ENCODE measurements around the gene LRRC73.

LRRC73 gene

DNA sequence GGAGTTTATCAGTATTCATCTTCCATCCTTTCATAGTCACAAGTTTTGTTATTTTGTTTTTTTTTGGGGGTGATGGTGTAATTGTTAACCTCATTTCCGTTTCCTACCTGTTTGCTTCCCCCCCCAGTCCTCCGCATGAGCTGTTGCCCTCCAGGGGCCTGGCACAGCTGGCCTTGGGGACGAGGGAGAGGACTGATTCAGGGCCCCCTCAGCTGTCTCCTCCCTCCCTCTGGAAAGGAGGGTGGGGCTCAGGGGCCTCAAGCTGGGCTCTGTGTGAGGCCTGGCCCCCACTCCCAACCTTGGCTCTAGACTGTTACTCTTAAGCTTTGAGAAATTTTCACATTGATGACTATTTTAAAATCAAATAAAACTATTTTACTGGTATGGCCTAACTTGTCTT lies 4.0 kb downstream of the LRRC73 start:
- CTCF ChIA-PET, result interaction anchor here (0.5 to 3.7 kb wide), 17 partner anchors 10 to 918 kb away, joined by 3 to 39 read pairs (median 5); partner anchors contain the start of gene DNPH1
- DNase-seq (ENCODE audit: low spot score), result no peak
- POLR2A ChIA-PET (ENCODE audit: low non-redundant PET), result no interaction called here
- H3K27ac ChIP-seq, result peak overlapping the region; percentile 36
- TF ChIP-seq, protein P1, sequence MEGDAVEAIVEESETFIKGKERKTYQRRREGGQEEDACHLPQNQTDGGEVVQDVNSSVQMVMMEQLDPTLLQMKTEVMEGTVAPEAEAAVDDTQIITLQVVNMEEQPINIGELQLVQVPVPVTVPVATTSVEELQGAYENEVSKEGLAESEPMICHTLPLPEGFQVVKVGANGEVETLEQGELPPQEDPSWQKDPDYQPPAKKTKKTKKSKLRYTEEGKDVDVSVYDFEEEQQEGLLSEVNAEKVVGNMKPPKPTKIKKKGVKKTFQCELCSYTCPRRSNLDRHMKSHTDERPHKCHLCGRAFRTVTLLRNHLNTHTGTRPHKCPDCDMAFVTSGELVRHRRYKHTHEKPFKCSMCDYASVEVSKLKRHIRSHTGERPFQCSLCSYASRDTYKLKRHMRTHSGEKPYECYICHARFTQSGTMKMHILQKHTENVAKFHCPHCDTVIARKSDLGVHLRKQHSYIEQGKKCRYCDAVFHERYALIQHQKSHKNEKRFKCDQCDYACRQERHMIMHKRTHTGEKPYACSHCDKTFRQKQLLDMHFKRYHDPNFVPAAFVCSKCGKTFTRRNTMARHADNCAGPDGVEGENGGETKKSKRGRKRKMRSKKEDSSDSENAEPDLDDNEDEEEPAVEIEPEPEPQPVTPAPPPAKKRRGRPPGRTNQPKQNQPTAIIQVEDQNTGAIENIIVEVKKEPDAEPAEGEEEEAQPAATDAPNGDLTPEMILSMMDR (conservative IDR thresholded peaks at IDR 0.05; ENCODE audit: low read depth), result no peak

DNA sequence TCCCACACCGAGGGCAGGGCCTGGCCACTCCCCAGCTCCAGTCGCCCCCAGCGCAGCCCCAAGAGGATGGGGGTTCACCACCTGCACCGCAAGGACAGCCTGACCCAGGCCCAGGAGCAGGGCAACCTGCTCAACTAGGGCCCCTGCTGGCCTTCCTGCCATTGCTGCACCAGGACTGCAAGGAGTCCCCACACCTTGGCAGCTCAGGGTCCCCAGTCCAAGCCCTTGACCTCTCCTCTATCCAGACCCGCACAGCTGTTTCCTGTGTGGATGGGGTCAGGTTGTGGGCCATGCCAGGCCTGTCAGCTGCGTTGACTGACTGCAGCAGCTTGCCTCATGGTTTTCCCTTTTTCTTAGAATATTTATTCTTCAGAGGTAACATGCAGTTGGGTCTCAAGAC lies 4.4 kb downstream of the LRRC73 start:
- peak overlapping the region; percentile 36 for H3K27ac ChIP-seq
- no peak for DNase-seq (ENCODE audit: low spot score)
- CTCF ChIA-PET, result interaction anchor here (0.5 to 3.7 kb wide), 11 partner anchors 10 to 319 kb away, joined by 3 to 39 read pairs (median 5); partner anchors contain the start of gene DNPH1
- TF ChIP-seq, protein P1 (conservative IDR thresholded peaks at IDR 0.05; ENCODE audit: low read depth), result no peak
- POLR2A ChIA-PET (ENCODE audit: low non-redundant PET), result no interaction called here

DNA sequence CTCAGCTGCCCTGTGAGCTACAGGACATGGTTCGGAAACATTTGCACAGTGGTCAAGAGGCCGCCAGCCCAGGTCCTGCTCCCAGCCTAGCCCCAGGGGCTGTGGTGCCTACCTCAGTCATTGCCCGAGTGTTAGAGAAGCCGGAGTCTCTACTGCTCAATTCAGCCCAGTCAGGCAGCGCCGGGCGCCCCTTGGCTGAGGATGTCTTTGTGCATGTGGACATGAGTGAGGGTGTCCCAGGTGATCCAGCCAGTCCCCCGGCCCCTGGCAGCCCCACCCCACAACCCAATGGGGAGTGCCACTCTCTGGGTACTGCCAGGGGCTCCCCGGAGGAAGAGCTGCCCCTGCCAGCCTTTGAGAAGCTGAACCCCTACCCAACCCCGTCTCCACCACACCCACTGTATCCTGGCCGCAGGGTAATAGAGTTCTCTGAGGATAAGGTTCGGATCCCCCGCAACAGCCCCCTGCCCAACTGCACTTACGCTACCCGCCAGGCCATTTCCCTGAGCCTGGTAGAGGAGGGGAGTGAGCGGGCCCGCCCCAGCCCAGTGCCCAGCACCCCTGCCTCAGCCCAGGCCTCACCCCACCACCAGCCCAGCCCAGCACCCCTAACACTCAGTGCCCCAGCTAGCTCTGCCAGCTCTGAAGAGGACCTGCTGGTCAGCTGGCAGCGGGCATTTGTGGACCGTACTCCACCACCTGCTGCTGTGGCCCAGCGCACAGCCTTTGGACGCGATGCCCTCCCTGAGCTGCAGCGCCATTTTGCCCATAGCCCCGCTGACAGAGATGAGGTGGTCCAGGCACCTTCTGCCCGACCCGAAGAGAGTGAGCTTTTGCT lies 5.2 kb downstream of the LRRC73 start:
- ChIA-PET POLR2A (ENCODE audit: low non-redundant PET) (no interaction called here), CTCF (interaction anchor here (0.6 to 3.7 kb wide), 5 partner anchors 9 to 208 kb away, joined by 3 to 39 read pairs (median 4); no protein-coding TSS in a partner anchor)
- no peak for DNase-seq (ENCODE audit: low spot score)
- TF ChIP-seq, protein P1 (conservative IDR thresholded peaks at IDR 0.05; ENCODE audit: low read depth), result no peak
- peak overlapping the region; percentile 36 for H3K27ac ChIP-seq

- DNase-seq (ENCODE audit: low spot score), result no peak
- CTCF ChIA-PET, result interaction anchor here (1.2 kb wide), 1 partner anchor 49 kb away, joined by 4 read pairs; no protein-coding TSS in a partner anchor
- peak overlapping the region; percentile 36 for H3K27ac ChIP-seq
- POLR2A ChIA-PET (ENCODE audit: low non-redundant PET), result no interaction called here
- TF ChIP-seq, protein P1 (conservative IDR thresholded peaks at IDR 0.05; ENCODE audit: low read depth), result no peak
These were observed 6.7 kb downstream of the LRRC73 start for GRCh38 chr6:43503443-43503842.

DNA sequence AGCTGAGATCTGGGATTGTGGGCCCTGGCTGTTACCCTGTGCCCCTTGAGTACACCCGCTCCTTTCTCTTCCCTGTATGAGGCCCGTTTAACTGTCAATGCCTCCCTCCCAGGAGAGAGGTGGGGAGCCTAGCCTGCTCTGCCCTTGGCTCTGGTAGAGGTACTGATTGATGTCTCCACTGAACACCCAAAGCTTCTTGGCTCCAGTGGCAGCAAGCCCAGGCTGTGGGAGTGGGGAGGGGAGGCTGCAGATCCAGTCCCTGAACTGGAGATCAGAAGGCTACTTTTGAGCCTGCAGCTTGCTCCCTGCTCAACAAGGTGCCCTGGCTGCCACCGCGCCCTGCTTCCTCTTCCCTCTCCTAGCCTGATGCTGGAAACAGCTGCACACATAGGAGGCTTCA lies 7.5 kb downstream of the LRRC73 start:
- no peak for DNase-seq (ENCODE audit: low spot score)
- H3K27ac ChIP-seq, result peak overlapping the region; percentile 36
- TF ChIP-seq, protein P1 (conservative IDR thresholded peaks at IDR 0.05; ENCODE audit: low read depth), result no peak
- ChIA-PET POLR2A (ENCODE audit: low non-redundant PET) (no interaction called here), CTCF (no interaction called here)

GRCh38 chr6:43500921-43501320 lies 9.2 kb downstream of the LRRC73 start:
- TF ChIP-seq, protein P1 (conservative IDR thresholded peaks at IDR 0.05; ENCODE audit: low read depth), result no peak
- POLR2A ChIA-PET (ENCODE audit: low non-redundant PET), result interaction anchor here (1.0 kb wide), 1 partner anchor 9 kb away, joined by 4 read pairs; the partner anchor contains the start of gene LRRC73
- CTCF ChIA-PET, result interaction anchor here (0.6 to 1.7 kb wide), 3 partner anchors 8 to 47 kb away, joined by 3 to 9 read pairs (median 3); no protein-coding TSS in a partner anchor

More at GRCh38 chr6:43500921-43501320, 9.2 kb downstream of the LRRC73 start:
- peak overlapping the region; percentile 28 for H3K27ac ChIP-seq
- DNase-seq (ENCODE audit: low spot score), result no peak
